Activated B cell treated with CpG ODN at 0.5 μM for 24 hours (primary cell): ENCODE results near the gene ME1. TPM values are rescaled to one million over a fixed set of nuclear protein-coding genes. Genes with fewer than 3 reads are reported as not detected.
"Not testable (repeated sequence)": the region's sequence is repeated elsewhere in the genome, so short reads cannot be mapped to it uniquely, and the experiment has no call there.

Experiments used
- ATAC-seq: fragments of 200-7000 bp; cut with Tn5 transposase; one replicate; pipeline ENCODE4 v1.10.0; 2021; ENCODE audit warnings: low read depth, mild to moderate bottlenecking, moderate library complexity
- CTCF ChIA-PET: fragments of 350-600 bp; sonication (Branson Sonifier 250); formaldehyde crosslinking; loops from one replicate; lab custom pipeline; 2021; ENCODE audit warnings: antibody characterized with exemption; lab: Charles Lee
- POLR2A ChIA-PET: fragments of 350-600 bp; sonication (Branson Sonifier 250); formaldehyde crosslinking; loops from one replicate; lab custom pipeline; 2021; ENCODE audit warnings: antibody characterized with exemption; lab: Charles Lee
- DNase-seq: peaks from one replicate; pipeline ENCODE4 v3.0.0; 2022
- H3K27ac Mint-ChIP-seq: one replicate; pipeline ENCODE4 v1.8.0; 2020; ENCODE audit warnings: mixed read lengths
- H3K27me3 Mint-ChIP-seq: one replicate; pipeline ENCODE4 v1.8.0; 2021; ENCODE audit warnings: mixed read lengths
- H3K36me3 Mint-ChIP-seq: one replicate; pipeline ENCODE4 v1.8.0; 2021; ENCODE audit warnings: low read depth, mixed read lengths
- H3K4me1 Mint-ChIP-seq: one replicate; pipeline ENCODE4 v1.8.0; 2021; ENCODE audit warnings: mixed read lengths
- H3K4me3 Mint-ChIP-seq: one replicate; pipeline ENCODE4 v1.8.0; 2020; ENCODE audit warnings: mild to moderate bottlenecking, mixed read lengths
- H3K9me3 Mint-ChIP-seq: one replicate; pipeline ENCODE4 v1.8.0; 2020; ENCODE audit warnings: mixed read lengths
- intact Hi-C: fragments of 100-400 bp; cut with micrococcal nuclease; formaldehyde crosslinking; loops from one replicate; pipeline ENCODE4 v1.15.1; 2024
- total RNA-seq: library from RNA; stranded (reverse); gene quantifications from 2 replicates; pipeline ENCODE4 v1.2.3, GENCODE V29; 2022
- TF ChIP-seq, protein P1 (sequence below): fragments of 200-600 bp; IDR thresholded peaks from one replicate; pipeline ENCODE4 v1.8.0; 2022; ENCODE audit warnings: antibody characterized with exemption, mild to moderate bottlenecking

ME1 gene
- total RNA-seq, 1 donor from 2014 or later = not detected

DNA sequence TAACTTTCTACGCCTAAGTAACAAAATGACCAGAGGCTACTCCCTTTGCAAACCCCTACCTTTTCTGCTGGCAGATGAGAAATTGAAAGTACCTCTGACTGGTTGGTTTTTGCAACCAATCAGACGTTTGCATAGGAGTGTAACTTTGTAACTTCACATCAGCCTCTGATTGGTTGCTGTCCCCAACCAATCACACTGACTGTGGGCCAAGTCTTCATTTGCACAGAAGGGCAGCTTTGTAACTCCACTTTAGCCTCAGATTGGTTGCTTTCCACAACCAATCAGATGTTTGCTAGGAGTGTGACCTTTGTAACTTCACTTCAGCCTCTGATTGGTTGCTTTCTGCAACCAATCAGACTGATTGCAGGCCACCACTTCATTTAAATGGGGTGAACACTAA, 89.1 kb downstream of the ME1 start:
- TF ChIP-seq, protein P1, sequence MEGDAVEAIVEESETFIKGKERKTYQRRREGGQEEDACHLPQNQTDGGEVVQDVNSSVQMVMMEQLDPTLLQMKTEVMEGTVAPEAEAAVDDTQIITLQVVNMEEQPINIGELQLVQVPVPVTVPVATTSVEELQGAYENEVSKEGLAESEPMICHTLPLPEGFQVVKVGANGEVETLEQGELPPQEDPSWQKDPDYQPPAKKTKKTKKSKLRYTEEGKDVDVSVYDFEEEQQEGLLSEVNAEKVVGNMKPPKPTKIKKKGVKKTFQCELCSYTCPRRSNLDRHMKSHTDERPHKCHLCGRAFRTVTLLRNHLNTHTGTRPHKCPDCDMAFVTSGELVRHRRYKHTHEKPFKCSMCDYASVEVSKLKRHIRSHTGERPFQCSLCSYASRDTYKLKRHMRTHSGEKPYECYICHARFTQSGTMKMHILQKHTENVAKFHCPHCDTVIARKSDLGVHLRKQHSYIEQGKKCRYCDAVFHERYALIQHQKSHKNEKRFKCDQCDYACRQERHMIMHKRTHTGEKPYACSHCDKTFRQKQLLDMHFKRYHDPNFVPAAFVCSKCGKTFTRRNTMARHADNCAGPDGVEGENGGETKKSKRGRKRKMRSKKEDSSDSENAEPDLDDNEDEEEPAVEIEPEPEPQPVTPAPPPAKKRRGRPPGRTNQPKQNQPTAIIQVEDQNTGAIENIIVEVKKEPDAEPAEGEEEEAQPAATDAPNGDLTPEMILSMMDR = no peak

DNA sequence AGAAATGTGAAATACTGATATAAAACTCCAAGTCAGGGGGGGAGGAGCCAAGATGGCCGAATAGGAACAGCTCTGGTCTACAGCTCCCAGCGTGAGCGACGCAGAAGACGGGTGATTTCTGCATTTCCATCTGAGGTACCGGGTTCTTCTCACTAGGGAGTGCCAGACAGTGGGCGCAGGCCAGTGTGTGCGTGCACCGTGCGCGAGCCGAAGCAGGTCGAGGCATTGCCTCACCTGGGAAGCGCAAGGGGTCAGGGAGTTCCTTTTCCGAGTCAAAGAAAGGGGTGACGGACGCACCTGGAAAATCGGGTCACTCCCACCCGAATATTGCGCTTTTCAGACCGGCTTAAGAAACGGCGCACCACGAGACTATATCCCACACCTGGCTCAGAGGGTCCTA, 96.9 kb downstream of the ME1 start:
- H3K27ac Mint-ChIP-seq, H3K36me3 Mint-ChIP-seq, intact Hi-C loops, POLR2A ChIA-PET, H3K4me3 Mint-ChIP-seq, DNase-seq, ATAC-seq, H3K27me3 Mint-ChIP-seq, CTCF ChIA-PET, H3K4me1 Mint-ChIP-seq, H3K9me3 Mint-ChIP-seq: not testable (repeated sequence)

More for the DNA sequence above, 89.1 kb downstream of the ME1 start:
- CTCF ChIA-PET = no interaction called here
- Mint-ChIP-seq H3K9me3 (peaks cover 3% of the 10 kb centered on the region), H3K4me1 (no peaks in the 10 kb centered on the region), H3K36me3 (no peaks in the 10 kb centered on the region), H3K4me3 (no peak overlapping the region), H3K27ac (no peak overlapping the region), H3K27me3 (no peaks in the 10 kb centered on the region)
- intact Hi-C loops = no loop called here
- DNase-seq (no peak), ATAC-seq (no peak)
- POLR2A ChIA-PET = no interaction called here

DNA sequence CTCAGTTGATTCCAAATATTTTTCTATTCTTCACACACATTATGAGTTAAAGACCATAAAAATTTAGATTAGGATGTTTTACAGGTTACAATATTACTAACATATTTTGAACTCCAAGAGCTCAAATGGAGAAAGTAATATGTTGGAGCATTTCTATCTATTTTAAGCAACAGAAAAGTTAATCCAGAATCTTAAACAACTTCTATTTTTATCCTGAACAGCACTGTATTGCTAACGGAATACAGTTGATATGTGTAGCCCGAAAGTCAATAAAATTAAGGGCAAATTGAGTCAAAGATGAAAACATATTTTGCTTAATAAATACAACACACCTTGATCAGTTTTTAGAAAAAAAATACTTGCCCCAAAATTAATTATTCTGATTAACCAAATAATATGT, 97.4 kb downstream of the ME1 start:
- Mint-ChIP-seq H3K4me1 (no peaks in the 10 kb centered on the region), H3K36me3 (no peaks in the 10 kb centered on the region), H3K27ac (no peak overlapping the region), H3K9me3 (peaks cover 2% of the 10 kb centered on the region), H3K27me3 (no peaks in the 10 kb centered on the region), H3K4me3 (no peak overlapping the region)
- intact Hi-C loops = no loop called here
- ATAC-seq = no peak
- TF ChIP-seq, protein P1 = no peak
- no peak for DNase-seq
- CTCF ChIA-PET = no interaction called here
- POLR2A ChIA-PET = no interaction called here

DNA sequence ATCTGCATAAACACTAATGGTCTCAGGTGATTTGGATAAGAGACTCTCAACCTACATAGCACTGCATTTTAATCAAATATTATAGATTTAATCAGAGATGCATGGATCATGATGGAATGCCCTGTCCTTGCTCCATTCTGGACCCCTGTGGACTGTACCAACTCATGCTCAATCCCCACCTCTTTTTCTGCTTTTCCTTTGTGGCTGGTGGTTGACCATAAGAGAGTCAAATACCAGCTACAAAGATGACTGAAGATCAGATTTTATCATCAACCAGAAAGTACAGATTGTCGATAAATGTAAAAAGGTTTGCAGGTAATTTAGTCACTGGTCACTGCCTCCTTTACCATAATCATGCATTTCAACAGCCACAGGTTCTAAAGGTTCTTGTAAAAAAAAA, 116.2 kb downstream of the ME1 start:
- TF ChIP-seq, protein P1 = no peak
- H3K27ac Mint-ChIP-seq = no peak overlapping the region
- intact Hi-C loops = no loop called here
- H3K36me3 Mint-ChIP-seq = no peaks in the 10 kb centered on the region
- no peaks in the 10 kb centered on the region for H3K27me3 Mint-ChIP-seq
- no peaks in the 10 kb centered on the region for H3K4me1 Mint-ChIP-seq
- ChIA-PET CTCF (no interaction called here), POLR2A (no interaction called here)
- ATAC-seq = no peak
- H3K4me3 Mint-ChIP-seq = no peak overlapping the region
- no peak for DNase-seq
- H3K9me3 Mint-ChIP-seq = no peaks in the 10 kb centered on the region

DNA sequence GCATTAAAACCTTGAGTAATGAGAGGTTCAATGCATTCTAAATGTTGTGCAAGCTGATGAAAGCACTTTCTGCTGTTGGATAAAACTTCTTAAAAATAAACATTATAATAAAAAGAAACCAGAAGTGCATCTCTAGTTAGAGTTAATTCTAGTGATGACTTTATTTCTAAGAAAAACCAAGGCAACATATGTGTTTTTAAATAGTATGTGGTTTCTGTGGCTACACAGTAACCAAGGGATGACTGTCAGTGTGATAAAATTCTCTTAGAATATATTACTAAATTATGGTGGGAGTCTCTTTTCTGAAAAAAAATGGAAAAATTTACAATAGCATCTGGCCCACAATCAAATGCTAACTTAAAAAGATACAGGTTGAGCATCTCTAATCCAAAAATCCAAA, 117.0 kb downstream of the ME1 start:
- ATAC-seq = no peak
- intact Hi-C loops = no loop called here
- Mint-ChIP-seq H3K4me1 (no peaks in the 10 kb centered on the region), H3K27ac (no peak overlapping the region), H3K27me3 (no peaks in the 10 kb centered on the region), H3K36me3 (no peaks in the 10 kb centered on the region), H3K4me3 (no peak overlapping the region), H3K9me3 (no peaks in the 10 kb centered on the region)
- POLR2A ChIA-PET = no interaction called here
- CTCF ChIA-PET = no interaction called here
- DNase-seq = no peak
- TF ChIP-seq, protein P1 = no peak

DNA sequence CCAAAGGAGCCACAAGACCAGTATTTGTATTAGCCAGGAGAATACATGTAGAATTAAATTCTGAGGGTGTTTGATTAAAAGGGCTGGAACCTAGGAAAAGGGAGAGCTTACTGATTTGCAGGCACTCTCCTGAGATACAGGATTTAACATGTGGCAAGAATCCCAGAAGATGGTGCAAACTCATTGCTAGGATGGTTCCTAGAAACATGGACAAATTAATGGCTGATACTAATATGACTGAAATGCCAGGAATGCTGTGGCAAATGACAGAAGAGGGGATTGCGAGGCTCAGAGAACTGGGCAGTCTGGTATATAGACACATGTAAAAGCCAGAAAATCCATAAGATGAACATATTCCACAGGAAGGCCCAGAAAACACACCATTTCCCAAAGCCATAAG, 119.6 kb downstream of the ME1 start:
- H3K27me3 Mint-ChIP-seq = no peaks in the 10 kb centered on the region
- TF ChIP-seq, protein P1 = no peak
- H3K4me1 Mint-ChIP-seq = no peaks in the 10 kb centered on the region
- no peak overlapping the region for H3K4me3 Mint-ChIP-seq
- H3K27ac Mint-ChIP-seq = no peak overlapping the region
- H3K9me3 Mint-ChIP-seq = no peaks in the 10 kb centered on the region
- DNase-seq (no peak), ATAC-seq (no peak)
- no peaks in the 10 kb centered on the region for H3K36me3 Mint-ChIP-seq
- ChIA-PET CTCF (no interaction called here), POLR2A (no interaction called here)
- intact Hi-C loops = no loop called here
